Breast epithelium (tissue), 3 donors: ENCODE data around the gene RAET1G.

Experiments used
- CTCF ChIP-seq, 3 donors: fragments of 450-650 bp; IDR thresholded peaks; one replicate each; pipeline ENCODE4 v1.5.1; 2016 to 2017; ENCODE audit warnings: antibody characterized with exemption in 3 of 3, mild to moderate bottlenecking in 3 of 3, moderate library complexity in 3 of 3
- POLR2A ChIP-seq: fragments of 450-650 bp; IDR thresholded peaks from one replicate; pipeline ENCODE4 v1.6.1; 2016; ENCODE audit warnings: antibody characterized with exemption, mild to moderate bottlenecking, moderate library complexity
- POLR2AphosphoS5 ChIP-seq, 3 donors: sonication (generic); formaldehyde crosslinking; IDR thresholded peaks; one replicate each; pipeline ENCODE4 v1.6.1; 2017; ENCODE audit warnings: antibody characterized with exemption in 3 of 3

- TF ChIP-seq CTCF (IDR thresholded peaks at IDR 0.05) (no peak), POLR2A (no peak), POLR2AphosphoS5 (IDR thresholded peaks at IDR 0.05) (no peak)
Measured at GRCh38 chr6:149960488-149960887, 37.6 kb upstream of the RAET1G start.
